ENCODE measurements around the gene GPR142.

The GPR142 gene

GRCh38 chr17:74372426-74372825 is 5.1 kb downstream of the GPR142 start:
- no peak for TF ChIP-seq CTCF (IDR thresholded peaks at IDR 0.05; ENCODE audit: low read depth, low read length, missing control alignments)
- H3K4me3 ChIP-seq (ENCODE audit: low read depth, low read length), result no peak overlapping the region
- no peak for DNase-seq (ENCODE audit: low read depth)

- no peak for DNase-seq (ENCODE audit: low read depth)
- no peak for TF ChIP-seq CTCF (IDR thresholded peaks at IDR 0.05; ENCODE audit: low read depth, low read length, missing control alignments)
Measured at GRCh38 chr17:74373838-74374606, 6.7 kb downstream of the GPR142 start.

GRCh38 chr17:74374858-74375257 is 7.6 kb downstream of the GPR142 start:
- H3K4me3 ChIP-seq (ENCODE audit: low read depth, low read length), result no peak overlapping the region
- no peak for DNase-seq (ENCODE audit: low read depth)
- TF ChIP-seq CTCF (IDR thresholded peaks at IDR 0.05; ENCODE audit: low read depth, low read length, missing control alignments), result no peak

More at GRCh38 chr17:74373838-74374606, 6.7 kb downstream of the GPR142 start:
- H3K4me3 ChIP-seq (ENCODE audit: low read depth, low read length), result no peak overlapping the region

GRCh38 chr17:74379495-74380085 is 12.3 kb downstream of the GPR142 start:
- peak; percentile 24 for DNase-seq (ENCODE audit: low read depth)

GRCh38 chr17:74380086-74380958 is 13.0 kb downstream of the GPR142 start:
- no peak overlapping the region for H3K4me3 ChIP-seq (ENCODE audit: low read depth, low read length)
- TF ChIP-seq CTCF (IDR thresholded peaks at IDR 0.05; ENCODE audit: low read depth, low read length, missing control alignments), result no peak
- DNase-seq (ENCODE audit: low read depth), result no peak

More at GRCh38 chr17:74379495-74380085, 12.3 kb downstream of the GPR142 start:
- H3K4me3 ChIP-seq (ENCODE audit: low read depth, low read length), result no peak overlapping the region
- peak; percentile 86 for TF ChIP-seq CTCF (IDR thresholded peaks at IDR 0.05; ENCODE audit: low read depth, low read length, missing control alignments)

- H3K4me3 ChIP-seq (ENCODE audit: low read depth, low read length), result no peak overlapping the region
- no peak for DNase-seq (ENCODE audit: low read depth)
- TF ChIP-seq CTCF (IDR thresholded peaks at IDR 0.05; ENCODE audit: low read depth, low read length, missing control alignments), result no peak
Measured at GRCh38 chr17:74380959-74381808, 13.9 kb downstream of the GPR142 start.

Data from GM12864 (cell line).